Common myeloid progenitor, CD34-positive (primary cell): ENCODE measurements around the gene EML2.
A peak's percentile ranks its signal among the peaks of the same experiment; 100 is the strongest.

Experiments used
- CTCF ChIA-PET: fragments of 350-600 bp; sonication (Branson Sonifier 250); formaldehyde crosslinking; loops from one replicate; lab custom pipeline; 2021; ENCODE audit warnings: antibody characterized with exemption; lab: Charles Lee
- POLR2A ChIA-PET: fragments of 350-600 bp; sonication (Branson Sonifier 250); formaldehyde crosslinking; loops from one replicate; lab custom pipeline; 2021; ENCODE audit warnings: antibody characterized with exemption; lab: Charles Lee
- DNase-seq, 3 donors: peaks; one replicate each; pipeline versions ENCODE4 v3.0.0 to v3.0.0-alpha.2; 2013
- H3K27ac ChIP-seq, 2 experiments: 1 replicate in 1 of 2; 2 replicates in 1 of 2; pipeline ENCODE4 v1.7.0; 2013; ENCODE audit warnings: inconsistent platforms in 2 of 2, low read length in 2 of 2, mild to moderate bottlenecking in 2 of 2, low read depth in 1 of 2, moderate library complexity in 1 of 2; ENCODE audit not compliant: severe bottlenecking in 2 of 2, insufficient read depth in 1 of 2, poor library complexity in 1 of 2
- H3K27me3 ChIP-seq, 5 experiments: replicated peaks in 2 of 5; 1 replicate in 3 of 5; 2 replicates in 2 of 5; pipeline versions ENCODE4 v1.6.1 to v1.7.0; 2013; ENCODE audit warnings: low read length in 4 of 5, mild to moderate bottlenecking in 2 of 5, moderate library complexity in 2 of 5, inconsistent platforms in 1 of 5; ENCODE audit not compliant: insufficient read depth in 5 of 5, control insufficient read depth in 4 of 5
- H3K36me3 ChIP-seq, 4 experiments: 1 replicate in 2 of 4; 2 replicates in 2 of 4; pipeline versions ENCODE4 v1.6.1 to v1.7.0; 2013; ENCODE audit warnings: low read length in 3 of 4, control low read depth in 1 of 4, mild to moderate bottlenecking in 1 of 4; ENCODE audit not compliant: control insufficient read depth in 4 of 4, insufficient read depth in 4 of 4
- H3K4me1 ChIP-seq, 4 experiments: 1 replicate in 3 of 4; 2 replicates in 1 of 4; pipeline versions ENCODE4 v1.6.1 to v1.7.1; 2013; ENCODE audit warnings: low read length in 3 of 4, mild to moderate bottlenecking in 3 of 4, control low read depth in 1 of 4, inconsistent platforms in 1 of 4, moderate library complexity in 1 of 4; ENCODE audit not compliant: control insufficient read depth in 4 of 4, insufficient read depth in 4 of 4; ENCODE audit errors: control extremely low read depth in 1 of 4
- H3K4me3 ChIP-seq, 7 experiments: 1 replicate in 4 of 7; 2 replicates in 3 of 7; pipeline versions ENCODE4 v1.5.1 to v1.7.0; 2013; ENCODE audit warnings: mild to moderate bottlenecking in 7 of 7, low read length in 6 of 7, moderate library complexity in 6 of 7, inconsistent platforms in 2 of 7, low read depth in 2 of 7, control low read depth in 1 of 7; ENCODE audit not compliant: insufficient read depth in 4 of 7, control insufficient read depth in 1 of 7; ENCODE audit errors: extremely low read depth in 1 of 7
- H3K9me3 ChIP-seq, 5 experiments: 1 replicate in 4 of 5; 2 replicates in 1 of 5; pipeline versions ENCODE4 v1.6.1 to v1.7.1; 2013; ENCODE audit warnings: low read length in 4 of 5, mild to moderate bottlenecking in 2 of 5, inconsistent platforms in 1 of 5, low read depth in 1 of 5, moderate library complexity in 1 of 5; ENCODE audit not compliant: control insufficient read depth in 4 of 5, insufficient read depth in 2 of 5; ENCODE audit errors: control extremely low read depth in 1 of 5
- WGBS: methylation state at CpG from one replicate; pipeline ENCODE4 v1.1.5; 2013; ENCODE audit not compliant: insufficient coverage; 5-methylcytosine and 5-hydroxymethylcytosine counted together

EML2 gene

DNA sequence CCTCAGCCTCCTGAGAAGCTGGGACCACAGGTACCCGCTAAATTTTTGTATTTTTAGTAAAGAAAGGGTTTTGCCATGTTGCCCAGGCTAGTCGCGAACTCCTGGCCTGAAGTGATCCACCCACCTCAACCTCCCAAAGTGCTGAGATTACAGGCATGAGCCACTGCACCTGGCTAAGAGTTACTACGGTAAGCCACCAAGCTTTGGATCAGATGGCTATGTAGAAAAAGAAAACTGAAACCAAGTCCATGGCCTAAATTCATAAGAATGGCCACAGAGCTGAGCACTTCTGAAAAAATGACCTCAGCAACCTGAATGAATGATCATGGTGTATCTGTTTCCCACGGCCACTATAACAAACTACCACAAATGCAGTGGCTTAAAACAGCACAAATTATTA lies 64.0 kb downstream of the EML2 start:
- no peak for DNase-seq
- Histone ChIP-seq H3K9me3 (no peaks in the 10 kb centered on the region), H3K4me3 (no peak overlapping the region), H3K36me3 (no peaks in the 10 kb centered on the region), H3K4me1 (no peaks in the 10 kb centered on the region), H3K27ac (no peak overlapping the region), H3K27me3 (no peaks in the 10 kb centered on the region)
- WGBS = 94% methylated on average over 2 of the region's 5 CpGs
- ChIA-PET POLR2A (no interaction called here), CTCF (no interaction called here)

- H3K27ac ChIP-seq = no peak overlapping the region
- ChIA-PET CTCF (interaction anchor here (0.5 kb wide), 1 partner anchor 50 kb away, joined by 3 read pairs; no protein-coding TSS in a partner anchor), POLR2A (no interaction called here)
Measured at GRCh38 chr19:45574526-45574925, 64.7 kb downstream of the EML2 start.

GRCh38 chr19:45571457-45572220 lies 67.6 kb downstream of the EML2 start:
- ChIA-PET POLR2A (no interaction called here), CTCF (interaction anchor here (1.7 kb wide), 1 partner anchor 13 kb away, joined by 9 read pairs; no protein-coding TSS in a partner anchor)
- 92% methylated on average over 5 of the region's 8 CpGs for WGBS
- H3K9me3 ChIP-seq = no peaks in the 10 kb centered on the region
- H3K36me3 ChIP-seq = no peaks in the 10 kb centered on the region
- no peaks in the 10 kb centered on the region for H3K4me1 ChIP-seq
- H3K27me3 ChIP-seq = no peaks in the 10 kb centered on the region
- H3K27ac ChIP-seq = no peak overlapping the region
- no peak for DNase-seq
- H3K4me3 ChIP-seq = no peak overlapping the region

More at GRCh38 chr19:45574526-45574925, 64.7 kb downstream of the EML2 start:
- 95% methylated on average over 3 of the region's 4 CpGs for WGBS
- Histone ChIP-seq H3K9me3 (no peaks in the 10 kb centered on the region), H3K36me3 (no peaks in the 10 kb centered on the region), H3K4me3 (no peak overlapping the region), H3K27me3 (no peaks in the 10 kb centered on the region), H3K4me1 (no peaks in the 10 kb centered on the region)
- DNase-seq = no peak

DNA sequence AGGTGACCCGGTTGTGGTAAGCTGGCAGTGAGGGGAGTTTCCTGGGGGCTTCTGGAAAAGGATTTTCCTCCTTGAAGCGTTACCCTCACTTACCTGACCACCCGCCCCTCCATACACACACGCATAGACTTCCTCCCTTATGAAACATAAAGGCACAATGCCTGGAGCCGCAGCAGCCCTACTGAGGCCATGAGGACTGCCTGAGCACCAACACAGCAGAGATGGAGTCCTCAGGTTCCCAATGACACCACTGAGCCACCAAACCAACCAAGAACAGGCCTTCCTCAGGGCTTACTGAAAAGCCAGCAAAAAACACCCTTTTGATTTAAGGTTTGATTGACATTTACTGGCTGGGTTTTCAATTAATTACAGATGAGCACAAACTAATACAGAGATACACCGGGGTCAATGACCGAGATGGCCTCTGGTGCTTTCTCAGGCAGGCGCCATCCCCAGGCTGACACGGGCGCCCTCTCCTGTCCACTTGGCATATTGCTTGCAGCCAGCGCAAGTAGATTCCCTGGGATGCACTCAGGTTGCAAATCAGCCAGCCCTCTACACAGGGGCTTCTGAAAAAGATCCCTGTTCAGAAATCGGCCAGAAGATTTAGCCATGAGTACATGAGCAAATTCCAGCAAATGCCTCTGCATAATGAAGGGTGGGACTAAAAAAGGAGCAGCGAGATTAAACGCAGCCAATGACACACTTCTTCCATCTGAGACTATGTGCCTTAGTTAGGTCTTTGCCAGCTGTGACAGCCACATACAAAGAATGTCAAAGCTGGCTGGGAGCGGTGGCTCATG lies 69.4 kb downstream of the EML2 start:
- peak; percentile 42 to 50 (median 48) for DNase-seq
- ChIA-PET CTCF (interaction anchor here (1.3 kb wide), 1 partner anchor 11 kb away, joined by 4 read pairs; no protein-coding TSS in a partner anchor), POLR2A (no interaction called here)
- H3K4me3 ChIP-seq = no peak overlapping the region
- H3K27ac ChIP-seq = no peak overlapping the region
- H3K27me3 ChIP-seq = no peaks in the 10 kb centered on the region
- no peaks in the 10 kb centered on the region for H3K4me1 ChIP-seq
- no peaks in the 10 kb centered on the region for H3K9me3 ChIP-seq
- H3K36me3 ChIP-seq = no peaks in the 10 kb centered on the region
- 70% methylated on average over 7 of the region's 15 CpGs for WGBS

- CTCF ChIA-PET = interaction anchor here (1.1 to 1.3 kb wide), 2 partner anchors 10 to 75 kb away, joined by 3 to 4 read pairs; no protein-coding TSS in a partner anchor
- H3K4me1 ChIP-seq = peaks cover 0 to 5% (median 2%) of the 10 kb centered on the region in 4 experiments
- no peak overlapping the region for H3K27ac ChIP-seq
- 100% methylated on average over 3 of the region's 3 CpGs for WGBS
- no peaks in the 10 kb centered on the region for H3K9me3 ChIP-seq
- POLR2A ChIA-PET = no interaction called here
- no peak overlapping the region for H3K4me3 ChIP-seq
- H3K27me3 ChIP-seq = no peaks in the 10 kb centered on the region
- no peak for DNase-seq
- H3K36me3 ChIP-seq = no peaks in the 10 kb centered on the region
Measured at GRCh38 chr19:45568732-45569131, 70.5 kb downstream of the EML2 start.

DNA sequence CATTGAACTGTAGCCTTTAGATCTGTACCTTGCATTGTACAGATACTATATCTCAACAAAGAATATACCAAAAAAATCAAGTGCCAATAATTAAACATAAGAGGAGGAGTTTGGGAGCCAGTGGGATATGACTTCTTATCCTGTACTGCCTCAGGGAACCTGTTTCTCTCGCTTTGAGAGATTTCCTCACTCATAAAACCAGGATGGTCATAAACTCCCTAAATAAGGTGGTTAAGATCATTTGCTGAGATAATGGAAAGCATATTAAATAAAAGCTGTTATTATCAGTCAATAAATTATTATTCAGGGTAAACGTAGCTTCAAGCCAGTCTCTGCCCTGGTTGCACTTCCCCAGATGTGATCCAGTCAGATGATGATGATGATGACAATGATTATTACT lies 71.6 kb downstream of the EML2 start:
- WGBS = no CpG with 5 or more reads among the region's 2 CpGs
- Histone ChIP-seq H3K9me3 (no peaks in the 10 kb centered on the region), H3K27ac (no peak overlapping the region), H3K4me3 (no peak overlapping the region), H3K4me1 (peaks cover 0 to 5% (median 2%) of the 10 kb centered on the region in 4 experiments), H3K27me3 (no peaks in the 10 kb centered on the region), H3K36me3 (no peaks in the 10 kb centered on the region)
- no peak for DNase-seq
- ChIA-PET POLR2A (no interaction called here), CTCF (interaction anchor here (0.7 to 1.8 kb wide), 4 partner anchors 10 to 128 kb away, joined by 3 to 8 read pairs (median 4); partner anchors contain the start of gene OPA3)
